Stimulated activated naive CD4-positive, alpha-beta T cell (primary cell): Measurements from ENCODE around the gene FAM107B.

Experiments used
- DNase-seq, 6 experiments: peaks; one replicate each; lab custom pipeline; 2025; lab: John Stamatoyannopoulos, UW

FAM107B gene

DNA sequence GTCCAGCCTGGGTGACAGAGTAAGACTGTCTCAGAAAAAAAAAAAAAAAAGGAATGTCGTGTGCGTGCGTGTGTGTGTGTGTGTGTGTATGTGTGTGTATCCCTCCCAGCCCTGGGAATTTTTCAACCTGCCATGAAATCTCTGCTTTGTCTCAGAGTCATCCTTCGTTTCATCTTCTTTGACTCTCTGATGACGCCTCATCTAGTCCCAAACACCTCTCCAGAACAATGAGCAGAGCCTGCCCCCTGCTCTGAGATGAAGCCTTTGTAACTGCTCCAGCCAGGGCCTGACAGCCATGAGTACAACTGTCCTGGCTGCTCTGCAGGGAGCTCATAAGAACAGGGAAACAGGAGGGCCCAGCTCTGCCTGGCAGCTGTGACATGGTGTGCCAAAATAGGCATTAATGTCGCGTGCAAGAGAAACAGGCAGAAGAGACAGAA lies 149.5 kb downstream of the FAM107B start:
- no peak for DNase-seq

DNA sequence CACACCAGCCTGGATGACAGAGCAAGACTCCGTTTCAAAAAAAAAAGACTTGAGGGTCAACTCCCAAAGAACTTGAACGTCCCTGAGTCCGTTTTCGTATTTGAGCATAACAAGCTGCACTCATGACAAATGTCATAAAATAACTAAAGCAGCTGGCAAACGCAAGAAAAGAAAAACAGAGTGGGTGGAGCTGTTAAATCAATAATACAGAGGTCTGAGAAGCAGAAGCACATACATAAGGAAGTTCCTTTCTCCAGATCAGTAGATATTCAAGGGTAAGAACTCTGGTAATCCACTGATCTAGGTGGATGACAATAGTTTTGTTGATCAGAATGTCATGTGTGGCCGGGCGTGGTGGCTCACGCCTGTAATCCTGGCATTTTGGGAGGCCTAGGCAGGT lies 150.1 kb downstream of the FAM107B start:
- DNase-seq = no peak

DNA sequence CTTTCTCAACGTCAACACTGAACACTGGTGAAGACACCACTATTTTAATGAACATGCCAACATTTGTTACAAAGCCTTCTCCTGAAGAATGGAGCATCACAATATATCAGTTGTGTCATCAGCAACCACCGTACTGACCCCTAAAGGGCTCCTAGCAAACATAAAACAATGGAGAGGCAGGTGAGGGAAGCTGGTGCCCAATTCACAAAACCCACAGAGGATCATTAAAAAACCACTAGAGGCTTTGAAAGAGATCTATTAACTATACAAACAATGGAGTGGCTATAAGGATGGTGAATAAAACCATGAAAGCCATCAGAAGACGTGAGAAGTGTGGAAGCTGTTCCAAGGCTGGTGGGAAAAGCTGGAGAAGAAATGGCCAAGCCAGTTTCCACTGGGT lies 150.8 kb downstream of the FAM107B start:
- DNase-seq = no peak

DNA sequence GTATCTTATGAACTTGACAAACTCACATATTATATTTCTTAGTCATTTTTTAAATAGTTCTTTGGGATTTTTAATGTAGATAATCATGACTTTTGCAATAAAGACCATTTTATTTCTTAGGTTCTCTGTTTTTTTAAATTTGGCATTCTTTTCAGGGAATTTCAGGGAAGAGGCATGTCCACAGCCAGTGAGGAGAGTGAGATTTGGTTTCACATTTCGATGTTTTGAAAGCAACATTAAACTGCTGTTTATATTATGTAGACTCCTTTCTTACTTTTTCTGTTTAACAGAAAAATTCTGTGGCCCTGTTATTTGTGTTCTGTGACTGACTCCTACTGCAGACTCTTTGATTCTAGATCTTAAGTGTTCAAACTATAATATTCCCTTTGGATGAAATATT lies 153.7 kb downstream of the FAM107B start:
- no peak for DNase-seq

DNA sequence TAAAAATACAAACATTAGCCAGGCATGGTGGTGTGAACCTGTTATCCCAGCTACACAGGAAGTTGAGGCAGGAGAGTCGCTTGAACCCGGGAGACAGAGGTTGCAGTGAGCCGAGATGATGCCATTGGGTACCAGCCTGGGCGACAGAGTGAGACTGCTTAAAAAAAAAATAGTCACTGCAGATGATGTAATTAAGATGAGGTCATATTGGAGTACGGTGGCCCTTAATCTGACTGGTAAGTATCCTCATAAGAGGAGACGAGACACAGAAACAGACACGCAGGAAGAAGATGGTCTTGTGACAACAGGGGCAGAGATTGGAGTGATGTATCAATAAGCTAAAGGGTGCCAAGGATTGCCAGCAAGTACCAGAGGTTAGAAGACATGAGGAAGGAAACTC lies 156.0 kb downstream of the FAM107B start:
- DNase-seq = no peak

DNA sequence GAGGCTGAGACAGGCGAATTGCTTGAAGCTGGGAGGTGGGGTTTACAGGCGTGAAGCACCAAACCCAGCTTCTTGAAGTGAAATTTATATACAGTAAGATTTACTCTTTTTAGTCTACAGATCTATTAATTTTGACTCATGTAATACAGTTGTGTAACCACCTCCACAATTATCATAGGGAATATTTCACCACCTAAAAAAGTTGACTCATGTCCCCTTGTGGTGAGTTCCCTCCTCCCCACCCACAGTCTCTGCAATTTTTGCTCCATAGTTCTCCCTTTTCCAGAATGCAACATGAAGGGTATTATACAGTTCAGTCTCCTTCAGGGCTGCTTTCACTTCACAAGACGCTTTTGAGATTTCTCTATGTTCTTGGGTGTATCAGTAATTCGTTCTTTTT lies 156.8 kb downstream of the FAM107B start:
- no peak for DNase-seq

DNA sequence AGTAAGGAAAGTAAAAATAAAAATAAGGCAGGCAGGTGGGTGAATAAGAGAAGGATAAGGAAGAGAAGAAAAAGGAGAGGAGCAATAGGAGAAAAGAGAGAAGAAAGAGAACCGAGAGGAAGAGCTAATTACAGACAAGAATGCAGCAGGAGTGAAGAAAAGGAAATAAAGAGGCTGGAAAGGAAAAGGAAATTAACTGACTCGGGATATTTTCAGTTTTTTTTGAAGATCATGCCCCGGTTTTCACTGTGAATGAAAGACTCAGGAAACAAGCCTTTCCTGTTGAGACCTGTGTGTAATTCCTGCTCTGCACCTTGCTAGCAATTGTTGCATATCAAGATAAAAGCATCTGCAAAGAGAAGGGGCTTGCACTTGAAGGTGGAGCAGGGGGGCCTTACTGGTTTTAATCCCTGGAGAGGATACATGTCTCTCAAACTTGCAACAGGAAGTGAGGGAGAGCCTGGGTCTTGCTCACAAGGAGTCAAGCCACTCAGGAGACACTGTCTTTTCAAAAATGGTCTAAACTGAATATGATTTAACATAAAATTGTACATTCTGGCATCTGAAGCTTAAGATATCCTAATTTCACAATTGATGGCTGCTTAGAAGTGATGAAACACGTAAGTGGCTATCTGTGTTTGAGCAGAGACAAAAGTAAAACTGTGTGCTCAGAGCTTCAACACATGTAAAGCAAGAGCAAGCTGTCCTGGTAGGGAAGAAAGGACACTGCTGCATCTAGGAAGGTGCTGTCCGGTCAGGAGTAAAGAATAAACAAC lies 157.6 kb downstream of the FAM107B start:
- DNase-seq = peak in 1 of 6 experiments; percentile 6

DNA sequence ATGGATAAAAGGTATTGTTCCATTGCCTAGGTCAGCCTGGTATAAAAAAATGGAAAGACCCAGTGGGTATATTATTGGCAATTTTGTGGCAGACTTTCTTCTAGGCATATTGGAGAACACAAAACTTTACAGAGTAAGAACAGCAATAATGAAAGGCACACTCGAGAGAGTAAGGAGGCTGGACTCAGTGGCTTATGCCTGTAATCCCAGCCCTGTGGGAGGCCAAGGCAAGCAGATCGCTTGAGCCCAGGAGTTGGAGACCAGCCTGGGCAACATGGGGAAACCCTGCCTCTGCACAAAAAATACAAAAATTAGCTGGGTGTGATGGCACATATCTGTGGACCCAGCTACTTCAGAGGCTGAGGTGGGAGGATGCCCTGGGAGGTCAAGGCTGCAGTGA lies 158.2 kb downstream of the FAM107B start:
- DNase-seq = no peak

DNA sequence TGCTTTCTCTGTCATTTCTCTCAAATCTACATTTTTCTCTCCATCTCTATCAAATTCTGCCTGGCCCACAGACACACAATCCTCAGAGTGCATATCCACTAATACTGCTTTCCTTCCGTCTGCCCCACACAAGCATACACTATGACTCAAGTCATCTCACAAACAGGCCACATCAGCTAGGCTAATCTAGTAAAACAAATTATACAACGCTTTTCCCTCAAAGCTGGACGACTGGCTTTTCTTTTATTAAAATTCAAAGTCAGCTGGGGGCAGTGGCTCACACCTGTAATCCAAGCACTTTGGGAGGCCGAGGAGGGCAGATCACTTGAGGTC lies 161.1 kb downstream of the FAM107B start:
- DNase-seq = no peak

DNA sequence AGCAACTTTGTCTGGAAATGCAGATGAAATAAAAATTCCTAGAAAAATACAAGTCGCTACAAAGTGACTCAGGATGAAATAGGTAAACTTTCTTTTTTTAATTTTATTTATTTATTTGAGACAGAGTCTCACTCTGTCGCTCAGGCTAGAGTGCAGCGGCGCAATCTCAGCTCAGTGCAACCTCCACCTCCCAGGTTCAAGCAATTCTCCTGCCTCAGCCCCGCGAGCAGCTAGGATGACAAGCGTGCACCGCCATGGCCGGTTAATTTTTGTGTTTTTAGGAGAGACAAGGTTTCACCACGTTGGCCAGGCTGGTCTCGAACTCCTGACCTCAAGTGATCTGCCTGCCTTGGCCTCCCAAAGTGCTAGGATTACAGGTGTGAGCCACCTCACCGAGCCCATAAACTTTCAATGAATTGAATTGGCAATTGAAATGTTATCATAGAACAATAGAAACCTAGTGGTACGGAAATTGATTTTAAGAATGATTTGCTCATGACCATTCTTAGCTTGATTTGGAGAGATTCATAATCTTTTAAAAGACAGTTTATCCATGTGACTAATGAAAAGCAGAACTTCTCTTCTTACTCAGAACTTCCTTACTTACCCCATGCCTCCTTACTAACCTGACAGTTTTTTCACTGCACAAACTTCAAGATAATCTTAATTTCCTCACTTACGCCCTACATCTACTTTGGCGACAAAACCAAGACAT lies 161.7 kb downstream of the FAM107B start:
- DNase-seq = no peak

DNA sequence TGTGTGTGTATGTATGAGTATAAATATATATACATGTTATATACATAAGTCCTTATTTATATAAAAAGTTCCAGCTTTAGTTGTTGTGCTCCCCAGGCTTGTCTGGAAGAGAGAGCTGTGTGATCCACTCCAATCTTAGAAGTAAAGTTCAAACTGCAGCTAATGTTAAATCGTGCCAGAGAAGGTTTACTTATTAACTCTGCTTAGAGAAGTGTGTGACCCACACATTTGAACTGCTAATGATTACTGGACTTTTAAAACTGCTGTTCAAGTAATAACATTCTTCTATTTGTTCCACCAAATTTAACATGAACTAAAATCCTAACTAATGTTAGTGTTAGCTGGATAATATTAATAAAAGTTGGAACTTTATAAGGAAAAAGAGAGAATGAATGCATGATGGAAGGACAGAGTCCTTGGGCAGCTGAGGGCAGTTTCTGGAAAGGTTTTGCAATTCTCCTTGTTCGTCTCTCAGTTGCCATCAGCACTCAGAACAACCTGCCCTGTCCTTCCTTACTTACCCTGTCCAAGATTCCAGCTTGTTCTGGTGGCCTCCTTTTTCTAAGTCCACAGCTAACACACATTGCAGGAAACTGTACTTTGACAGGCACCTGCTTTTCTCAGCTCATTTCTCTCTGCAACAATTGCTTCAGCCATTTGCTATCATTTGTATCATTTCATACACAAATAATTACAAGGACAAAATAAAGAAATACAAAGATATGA lies 162.6 kb downstream of the FAM107B start:
- DNase-seq = no peak

DNA sequence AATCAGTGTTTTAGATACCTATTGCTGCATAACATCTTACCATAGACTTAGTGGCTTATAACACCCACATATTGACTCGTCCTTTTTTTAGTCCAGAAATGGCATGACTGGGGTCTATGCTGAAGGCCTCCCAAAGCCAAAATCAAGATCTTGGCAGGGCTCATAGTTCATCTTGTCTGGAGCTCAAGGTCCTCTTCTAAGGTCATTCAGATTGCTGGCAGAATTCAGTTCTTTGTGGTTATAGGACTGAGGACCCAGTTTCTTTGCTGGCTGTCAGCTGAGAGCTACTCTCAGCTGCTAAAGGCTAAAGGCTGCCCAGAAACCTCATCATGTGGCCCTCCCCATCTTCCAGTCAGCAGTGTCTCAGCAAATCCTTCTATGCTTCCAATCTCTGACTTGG lies 165.5 kb downstream of the FAM107B start:
- no peak for DNase-seq

DNA sequence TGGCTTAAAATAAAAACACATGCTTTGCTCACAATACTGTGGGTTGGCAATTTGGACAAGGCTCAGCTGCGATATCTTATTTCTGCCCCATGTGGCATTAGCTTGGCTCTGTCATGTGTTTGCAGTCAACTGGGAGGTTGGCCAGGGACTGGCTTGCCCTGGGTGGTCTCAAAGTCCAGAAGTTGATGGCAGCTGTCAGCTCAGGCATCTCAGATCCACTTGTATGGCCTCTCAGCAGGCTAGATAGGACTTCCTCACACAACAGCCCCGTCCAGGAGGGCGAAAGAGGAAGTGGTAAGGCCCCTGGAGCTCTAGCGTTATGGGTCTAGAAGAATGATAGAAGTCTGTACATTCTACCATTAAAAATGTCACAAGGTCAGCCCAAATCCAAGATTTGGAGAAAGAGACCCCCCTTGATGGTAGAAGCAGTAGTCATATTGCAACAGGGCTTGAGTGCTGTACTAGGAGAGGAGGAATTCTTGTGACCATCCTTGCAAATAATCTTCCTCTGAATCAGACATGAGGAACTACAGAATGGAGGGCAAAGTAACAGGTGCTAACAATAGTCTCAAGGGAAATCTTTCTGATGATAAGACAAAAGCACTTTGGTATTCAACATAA lies 166.2 kb downstream of the FAM107B start:
- DNase-seq = no peak

DNA sequence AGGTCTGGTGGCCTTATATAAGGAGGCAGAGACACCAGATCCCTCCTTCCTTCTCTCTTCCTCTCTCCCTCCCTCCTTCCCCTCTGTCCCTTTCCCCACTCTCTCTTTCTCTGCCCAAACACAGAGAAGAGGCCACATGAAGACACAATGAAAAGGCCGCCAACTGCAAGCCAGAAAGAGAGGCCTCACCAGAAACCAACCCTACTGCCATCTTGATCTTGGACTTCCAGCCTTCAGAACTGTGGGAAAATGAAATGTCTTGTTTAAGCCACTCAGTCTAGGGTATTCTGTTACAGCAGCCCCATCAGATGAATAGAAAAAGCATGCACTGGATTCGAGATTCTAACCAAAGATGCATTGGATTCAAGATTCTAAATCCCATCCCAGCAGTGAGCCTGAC lies 168.1 kb downstream of the FAM107B start:
- DNase-seq = no peak

DNA sequence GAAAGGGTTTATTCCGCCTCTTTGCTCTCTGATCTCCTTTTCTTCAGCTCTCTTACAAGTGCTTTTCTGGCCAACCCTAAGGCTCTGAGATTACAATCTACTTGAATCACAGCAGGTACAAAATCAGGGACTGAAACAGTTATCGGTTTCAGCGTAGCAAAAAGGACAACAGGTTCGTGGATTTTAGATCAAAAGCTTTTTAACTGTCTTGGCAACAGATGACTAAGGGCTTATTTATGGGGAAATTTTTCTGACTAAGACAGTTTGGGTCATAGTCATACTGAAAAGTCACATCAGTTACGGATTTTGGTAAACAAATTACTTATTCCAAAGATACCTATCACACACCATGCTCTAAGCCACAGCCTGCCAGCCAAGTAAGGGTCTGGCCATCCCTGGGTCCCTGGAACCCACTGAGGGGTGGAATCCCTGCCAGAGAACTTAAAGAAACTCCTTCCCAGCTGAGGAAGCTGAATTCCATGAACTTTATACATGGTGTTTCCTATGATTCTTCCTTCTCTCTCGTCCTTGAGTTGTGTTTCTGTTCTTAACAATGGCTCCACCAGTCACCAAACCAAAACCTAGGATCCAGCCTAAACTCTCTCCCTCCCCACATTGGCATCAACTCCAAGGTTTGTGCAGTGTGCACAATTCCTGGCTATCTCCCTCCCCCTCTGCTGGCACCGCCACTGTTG lies 169.3 kb downstream of the FAM107B start:
- peak in 1 of 6 experiments; percentile 31 for DNase-seq

DNA sequence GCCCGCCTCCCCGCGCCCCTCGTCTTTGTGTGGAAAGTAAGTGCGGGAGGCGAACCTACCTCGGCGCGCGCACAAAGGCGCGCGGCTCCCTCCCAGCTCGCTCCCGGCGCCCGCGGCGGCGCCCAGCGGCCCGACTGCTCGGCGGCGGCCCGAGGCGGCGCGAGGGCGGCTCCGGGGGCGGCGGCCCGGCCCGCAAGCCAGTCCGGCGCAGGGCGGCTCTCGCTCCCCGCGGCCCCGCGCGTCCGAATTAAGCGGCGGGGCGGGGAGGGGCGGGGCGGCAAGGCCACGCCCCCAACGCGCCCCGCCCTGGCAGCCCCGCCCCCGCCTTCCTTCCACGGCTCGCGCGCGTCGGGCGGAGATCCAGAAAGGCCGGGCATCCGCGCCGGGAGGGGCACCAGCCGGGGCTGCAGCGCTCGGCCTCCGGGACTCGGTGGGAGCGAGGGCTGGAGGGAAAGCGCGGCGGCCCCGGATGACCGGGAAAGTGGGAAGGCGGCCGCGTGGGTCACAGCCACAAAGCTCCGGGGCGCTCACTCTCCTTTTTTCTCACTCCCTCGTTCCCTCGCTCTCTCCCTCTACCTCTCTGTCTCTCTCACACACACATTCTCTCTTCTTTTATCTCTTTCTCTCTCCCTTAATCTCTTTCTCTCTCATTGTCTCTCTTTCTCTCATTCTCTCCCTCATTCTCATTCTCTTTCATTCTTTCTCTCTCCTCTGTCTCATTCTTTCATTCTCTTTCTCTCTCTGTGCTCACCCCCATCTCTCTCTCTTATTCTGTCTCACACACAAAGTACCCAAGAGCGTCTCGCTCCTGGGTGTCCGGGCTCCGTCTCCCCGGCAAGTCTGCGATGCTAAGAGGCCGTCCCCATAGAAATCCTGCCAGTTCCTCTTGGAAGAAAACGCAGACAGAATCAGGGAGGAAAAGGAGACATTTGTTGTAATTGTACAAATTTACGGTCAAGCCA lies 170.2 kb downstream of the FAM107B start:
- peak; percentile 50 to 69 (median 67) for DNase-seq

DNA sequence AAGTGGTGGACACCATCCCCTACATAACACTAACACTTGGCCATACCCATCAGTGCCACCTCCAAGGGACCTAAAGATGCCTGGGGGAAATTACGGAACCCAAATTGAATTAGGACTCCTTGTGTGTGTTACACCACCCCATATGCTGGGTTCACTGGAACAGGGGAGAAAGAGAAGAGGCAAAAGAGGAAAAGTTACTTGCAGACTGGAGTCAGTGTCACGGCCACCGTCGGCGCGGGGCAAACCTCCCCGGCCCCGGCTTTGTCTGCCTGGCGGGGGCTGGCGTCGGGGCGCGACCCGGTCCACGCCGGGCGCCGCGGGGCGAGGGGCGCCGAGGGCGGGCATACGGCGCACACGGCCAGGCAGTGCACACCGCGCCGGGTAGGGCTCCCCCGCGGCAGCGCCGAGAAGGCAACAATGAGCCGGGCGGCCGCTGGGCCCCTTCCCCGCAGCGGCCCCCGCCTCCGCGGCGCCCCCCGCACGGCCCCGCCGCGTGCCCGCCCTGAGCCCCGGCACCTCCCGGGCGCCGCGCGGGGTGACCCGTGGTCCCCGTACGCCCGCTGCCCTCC lies 171.1 kb downstream of the FAM107B start:
- DNase-seq = peak in 4 of 6 experiments; percentile 21 to 50 (median 36)

DNA sequence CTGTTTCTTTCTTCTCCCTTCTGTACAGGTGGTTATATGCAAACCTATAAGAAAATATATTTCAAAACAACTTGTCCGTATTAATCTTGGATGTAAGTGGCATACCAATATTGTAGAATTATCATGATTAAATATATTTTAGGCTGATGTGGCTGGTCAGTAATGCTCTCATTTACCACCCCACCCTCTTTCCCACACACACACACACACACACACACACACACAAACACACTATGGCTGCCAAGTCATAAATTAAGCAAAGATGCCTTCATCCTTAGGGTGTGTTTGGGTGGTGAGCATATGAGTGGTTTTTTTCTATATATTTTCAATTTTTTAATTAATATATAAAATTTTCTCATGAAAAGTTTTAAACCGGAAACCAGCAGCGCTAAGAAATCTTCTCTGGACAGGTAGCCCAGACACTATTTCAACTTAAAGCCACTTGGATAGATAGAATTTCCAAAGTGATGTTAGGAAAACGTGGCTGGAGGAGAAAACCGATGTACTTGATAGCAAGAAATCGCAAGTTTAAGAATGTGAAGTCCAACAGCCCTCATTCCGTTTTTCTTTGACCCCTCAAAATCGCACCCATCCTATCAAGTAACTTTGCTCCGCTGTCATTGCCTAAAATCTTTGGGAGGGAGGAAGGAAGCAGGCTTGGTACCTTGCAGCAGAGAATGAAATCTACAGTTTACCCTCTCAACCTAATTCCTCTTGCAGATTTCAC lies 171.7 kb downstream of the FAM107B start:
- DNase-seq = peak in 1 of 6 experiments; percentile 50

DNA sequence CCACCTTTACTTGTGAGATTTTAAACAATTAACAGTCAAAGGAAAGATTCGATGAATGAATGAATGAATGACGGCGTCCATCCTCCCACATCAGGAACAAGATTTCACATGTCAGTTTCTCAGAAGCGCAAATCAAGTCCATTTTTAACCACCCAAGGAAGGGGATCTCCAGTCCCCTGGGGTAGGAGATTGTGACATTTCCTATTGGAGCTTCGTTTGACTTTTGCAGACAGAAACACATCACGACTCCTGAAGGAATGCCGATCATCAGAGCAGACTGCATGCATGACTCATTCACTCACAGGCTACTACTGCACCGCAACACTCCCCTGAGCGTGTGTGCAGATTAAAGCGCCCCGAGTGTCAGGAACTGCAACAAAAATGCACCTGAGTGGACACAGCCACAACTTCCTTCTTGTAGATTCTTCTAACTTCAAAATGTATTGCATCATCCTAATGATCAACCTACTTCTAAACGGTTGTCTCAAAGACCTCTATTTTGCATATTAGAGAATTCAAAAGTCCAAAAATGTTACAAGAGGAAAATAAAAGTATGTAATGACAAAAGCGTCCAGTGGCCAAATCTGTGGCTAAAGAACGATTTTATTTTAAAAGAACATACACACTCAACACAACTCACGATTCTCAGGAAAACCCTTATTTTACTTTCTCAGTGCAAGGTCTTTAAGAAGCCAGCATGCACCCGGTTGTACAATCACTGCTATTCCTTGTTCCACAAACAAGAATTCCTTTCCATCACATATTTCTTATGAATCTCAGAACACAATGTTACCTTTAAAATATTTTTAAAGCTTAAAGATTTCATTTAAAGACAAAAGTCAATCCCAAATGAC lies 172.6 kb downstream of the FAM107B start:
- peak in 3 of 6 experiments; percentile 23 to 34 (median 30) for DNase-seq
